Endothelial cell of umbilical vein (primary cell): Measurements from ENCODE around the gene YTHDF2. TPM values are rescaled to one million over a fixed set of nuclear protein-coding genes. Genes with fewer than 3 reads are reported as not detected.

Source experiments
- BruUV-seq: library from RNA; stranded (reverse); fragments of 400-500 nt; replicated peaks from 2 replicates; lab custom pipeline; 2021; lab: Mats Ljungman, UMichigan
- CTCF ChIA-PET: fragments of 300-600, 350-600 bp; sonication (Branson Sonifier 250); formaldehyde crosslinking; loops from one replicate; lab custom pipeline; 2021; ENCODE audit warnings: antibody characterized with exemption, inconsistent platforms; lab: Charles Lee
- POLR2A ChIA-PET: fragments of 300-600, 350-600 bp; sonication (Branson Sonifier 250); formaldehyde crosslinking; loops from one replicate; lab custom pipeline; 2021; ENCODE audit warnings: antibody characterized with exemption, inconsistent platforms; lab: Charles Lee
- DNase-seq: peaks from one replicate; pipeline ENCODE4 v3.0.0-alpha.2; 2011; ENCODE audit warnings: low read depth, low spot score
- FAIRE-seq: peaks from 2 replicates; lab custom pipeline; 2011; peaks lifted over from hg19 to GRCh38; lab: Jason Lieb, UNC
- H2AFZ ChIP-seq: 2 replicates; pipeline ENCODE4 v1.6.0; 2012; ENCODE audit warnings: low read depth, low read length, control low read depth, inconsistent platforms
- H3K27ac ChIP-seq: 2 replicates; pipeline ENCODE4 v1.5.1; 2011; ENCODE audit warnings: low read depth, mild to moderate bottlenecking, control low read depth, low read length, moderate library complexity; ENCODE audit not compliant: insufficient read depth
- H3K27me3 ChIP-seq, 2 experiments: 2 replicates each; pipeline versions ENCODE4 v1.6.0 to v1.6.1; 2011; ENCODE audit warnings: low read length in 2 of 2, mixed read lengths in 1 of 2; ENCODE audit not compliant: control insufficient read depth in 2 of 2, insufficient read depth in 2 of 2
- H3K36me3 ChIP-seq, 2 experiments: 2 replicates in 1 of 2; 3 replicates in 1 of 2; pipeline ENCODE4 v1.5.1; 2011; ENCODE audit warnings: low read length in 2 of 2, mild to moderate bottlenecking in 1 of 2, moderate library complexity in 1 of 2; ENCODE audit not compliant: control insufficient read depth in 2 of 2, insufficient read depth in 2 of 2; ENCODE audit errors: extremely low read depth in 1 of 2
- H3K4me1 ChIP-seq: 3 replicates; pipeline ENCODE4 v1.5.1; 2011; ENCODE audit warnings: mild to moderate bottlenecking, low read length; ENCODE audit not compliant: control insufficient read depth, insufficient read depth; ENCODE audit errors: extremely low read depth
- H3K4me2 ChIP-seq: 2 replicates; pipeline ENCODE4 v1.6.1; 2011; ENCODE audit warnings: low read length, control low read depth, mixed read lengths; ENCODE audit not compliant: insufficient read depth
- H3K4me3 ChIP-seq, 3 experiments: fragments of 200-600 bp in 1 of 3; sonication (generic), shearing (Covaris generic) in 1 of 3; replicated peaks in 1 of 3; 2 replicates each; pipeline ENCODE4 v1.5.1; 2011 to 2016; ENCODE audit warnings: control low read depth in 3 of 3, low read length in 3 of 3, mild to moderate bottlenecking in 2 of 3, inconsistent platforms in 1 of 3, low read depth in 1 of 3, moderate library complexity in 1 of 3; ENCODE audit not compliant: insufficient read depth in 1 of 3
- H3K79me2 ChIP-seq: 2 replicates; pipeline ENCODE4 v1.6.0; 2012; ENCODE audit warnings: low read length, inconsistent platforms; ENCODE audit not compliant: control insufficient read depth, insufficient read depth
- H3K9ac ChIP-seq: replicated peaks from 2 replicates; pipeline ENCODE3; 2011; ENCODE audit warnings: low read length, control low read depth; ENCODE audit not compliant: insufficient read depth; ENCODE audit errors: extremely low read depth
- H3K9me1 ChIP-seq: replicated peaks from 3 replicates; pipeline ENCODE4 v1.6.0; 2011; ENCODE audit warnings: mild to moderate bottlenecking, low read length; ENCODE audit not compliant: control insufficient read depth, insufficient read depth; ENCODE audit errors: extremely low read depth
- H3K9me3 ChIP-seq: replicated peaks from 2 replicates; pipeline ENCODE4 v1.5.1; 2012; ENCODE audit warnings: low read length, inconsistent platforms; ENCODE audit not compliant: control insufficient read depth, insufficient read depth
- H4K20me1 ChIP-seq: replicated peaks from 2 replicates; pipeline ENCODE3; 2011; ENCODE audit warnings: mild to moderate bottlenecking, low read length; ENCODE audit not compliant: control insufficient read depth, insufficient read depth; ENCODE audit errors: extremely low read depth
- CTCF ChIP-seq, 2 donors: IDR thresholded peaks; 1 replicate in 1 of 2; 2 replicates in 1 of 2; pipeline ENCODE4 v1.5.1; 2011; ENCODE audit warnings: low read length in 2 of 2, mild to moderate bottlenecking in 2 of 2, moderate library complexity in 2 of 2, control low read depth in 1 of 2, inconsistent platforms in 1 of 2, low read depth in 1 of 2; ENCODE audit not compliant: insufficient read depth in 1 of 2; ENCODE audit errors: extremely low read depth in 1 of 2
- EZH2 ChIP-seq: IDR thresholded peaks from 2 replicates; pipeline ENCODE4 v1.6.1; 2012; ENCODE audit warnings: borderline replicate concordance, low read depth, mild to moderate bottlenecking, moderate library complexity, low read length, inconsistent platforms; ENCODE audit not compliant: severe bottlenecking
- FOS ChIP-seq: IDR thresholded peaks from 2 replicates; pipeline ENCODE4 v1.6.1; 2011; ENCODE audit warnings: mild to moderate bottlenecking, low read length, moderate library complexity, borderline replicate concordance; ENCODE audit not compliant: insufficient read depth
- GATA2 ChIP-seq: IDR thresholded peaks from 2 replicates; pipeline ENCODE4 v1.7.0; 2011; ENCODE audit warnings: low read depth, mild to moderate bottlenecking, moderate library complexity, mixed read lengths, low read length; ENCODE audit not compliant: insufficient read length, insufficient read depth
- JUN ChIP-seq: IDR thresholded peaks from 2 replicates; pipeline ENCODE4 v1.6.1; 2011; ENCODE audit warnings: borderline replicate concordance, low read depth; ENCODE audit not compliant: insufficient read length, insufficient read depth
- MAX ChIP-seq: IDR thresholded peaks from 2 replicates; pipeline ENCODE4 v1.6.1; 2011; ENCODE audit not compliant: insufficient read depth, insufficient read length
- MYC ChIP-seq: IDR thresholded peaks from one replicate; pipeline ENCODE4 v1.6.1; 2011; ENCODE audit warnings: mild to moderate bottlenecking, low read depth, low read length
- POLR2A ChIP-seq: IDR thresholded peaks from 2 replicates; pipeline ENCODE4 v1.6.1; 2012; ENCODE audit warnings: low read depth, mild to moderate bottlenecking, control low read depth, low read length
- POLR2AphosphoS5 ChIP-seq: IDR thresholded peaks from 2 replicates; pipeline ENCODE4 v1.6.1; 2012; ENCODE audit warnings: low read depth, mild to moderate bottlenecking, control low read depth, low read length, moderate library complexity; ENCODE audit not compliant: insufficient read depth
- dilution Hi-C: fragments of 300-500 bp; cut with MboI; formaldehyde crosslinking; loops from one replicate; pipeline ENCODE4 v1.15.0; 2019; ENCODE audit warnings: low sequenced_read_pairs; ENCODE audit not compliant: extremely low pct_ligation_motif_present
- intact Hi-C: fragments of 100-400 bp; cut with micrococcal nuclease; formaldehyde crosslinking; loops from one replicate; pipeline ENCODE4 v1.10.0; 2022
- polyA plus RNA-seq, 4 experiments: library from polyadenylated mRNA; depleted of rRNA in 3 of 4; stranded (reverse) in 3 of 4; unstranded in 1 of 4; fragments of >200 nt; gene quantifications; 2 replicates each; pipeline versions ENCODE4 v1.2.1 to v1.2.3, GENCODE V29; 2011 to 2012; ENCODE audit warnings: missing spikeins in 1 of 4
- total RNA-seq: library from RNA; stranded (reverse); gene quantifications from 2 replicates; pipeline ENCODE4 v1.2.3, GENCODE V29; 2021

Gene YTHDF2
- total and polyA plus RNA-seq, 2 donors (not counting 3 experiments of a cell fraction or from before 2014, with no cell fraction given) = 72.4 to 105 TPM

GRCh38 chr1:28803051-28803450 lies 66.3 kb downstream of the YTHDF2 start:
- Histone ChIP-seq H3K4me3 (no peak overlapping the region), H3K4me1 (no peaks in the 10 kb centered on the region), H3K27ac (no peak overlapping the region), H3K27me3 (peaks cover 0 to 4% of the 10 kb centered on the region in 2 experiments), H3K79me2 (no peaks in the 10 kb centered on the region), H3K9me3 (no peaks in the 10 kb centered on the region), H2AFZ (no peak overlapping the region), H3K9ac (no peak overlapping the region), H4K20me1 (no peaks in the 10 kb centered on the region), H3K9me1 (no peaks in the 10 kb centered on the region), H3K4me2 (no peak overlapping the region), H3K36me3 (no peaks in the 10 kb centered on the region)
- DNase-seq = no peak
- TF ChIP-seq MYC (no peak), POLR2A (no peak), CTCF (IDR thresholded peaks at IDR 0.05; ENCODE audit: extremely low read depth in 1 of 2, insufficient read depth in 1 of 2, low read depth in 1 of 2, low read length in 2 of 2) (no peak), MAX (no peak), EZH2 (no peak), GATA2 (no peak), FOS (no peak), POLR2AphosphoS5 (no peak), JUN (no peak)
- intact Hi-C loops (no loop called here), dilution Hi-C loops (no loop called here)
- ChIA-PET POLR2A (no interaction called here), CTCF (interaction anchor here (2.0 kb wide), 1 partner anchor 18 kb away, joined by 9 read pairs; no protein-coding TSS in a partner anchor)
- no TSS peak for BruUV-seq
- no peak for FAIRE-seq
